Measurements from ENCODE around the gene PKHD1.

The PKHD1 gene

DNA sequence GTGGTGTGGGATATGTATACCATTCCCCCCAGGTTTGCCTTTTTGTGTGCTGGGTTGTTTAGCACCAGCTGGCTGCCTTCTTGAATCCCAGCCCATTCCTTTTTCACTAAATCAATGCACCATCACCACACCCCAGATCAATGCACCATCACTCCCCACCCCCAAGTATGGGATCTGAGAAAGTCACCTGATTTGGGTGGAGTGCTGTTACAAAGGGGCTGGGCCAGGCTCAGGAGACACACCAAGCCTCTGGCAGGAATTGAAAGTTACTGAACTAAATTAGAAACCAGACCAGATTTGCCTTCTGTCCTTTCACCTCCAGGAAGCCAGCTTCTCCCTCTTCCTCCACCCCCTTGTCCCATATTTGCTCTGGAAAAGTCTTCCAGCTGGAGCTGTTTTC, 19.6 kb upstream of the PKHD1 start:
- Histone ChIP-seq H3K27ac (ENCODE audit: low read depth, low read length, severe bottlenecking) (no peak overlapping the region), H3K4me3 (ENCODE audit: extremely low read depth, insufficient read depth, low read length, poor library complexity, severe bottlenecking) (no peak overlapping the region), H3K36me3 (ENCODE audit: control insufficient read depth, insufficient read depth, low read length) (no peaks in the 10 kb centered on the region), H3K9me3 (ENCODE audit: control insufficient read depth, low read length) (no peaks in the 10 kb centered on the region), H3K4me1 (ENCODE audit: control insufficient read depth, insufficient read depth, low read length, poor library complexity, severe bottlenecking) (peaks cover 3% of the 10 kb centered on the region)

DNA sequence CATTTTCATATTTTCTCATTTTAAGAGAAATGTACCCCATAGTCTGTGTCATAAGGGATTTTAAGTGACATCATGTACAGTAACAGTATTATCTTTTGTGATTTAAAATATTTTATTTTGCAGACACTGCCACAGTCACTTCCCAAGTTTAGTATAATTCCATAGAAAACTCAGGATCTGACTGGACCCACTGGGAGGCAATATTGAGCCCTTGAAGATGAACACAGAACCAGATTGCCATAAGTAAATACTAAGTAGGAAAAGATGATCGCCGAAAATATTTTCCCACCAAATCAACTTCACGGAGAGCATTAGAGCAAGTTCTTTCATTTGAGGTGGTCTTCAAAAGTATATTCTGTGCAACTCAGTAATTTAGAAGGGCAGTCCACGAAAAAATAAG, 17.6 kb upstream of the PKHD1 start:
- WGBS, 2 experiments (ENCODE audit: insufficient coverage in 2 of 2), result no CpG with 5 or more reads among the region's 4 CpGs
- Histone ChIP-seq H3K9me3 (ENCODE audit: control insufficient read depth, low read length) (no peaks in the 10 kb centered on the region), H3K4me3 (ENCODE audit: extremely low read depth, insufficient read depth, low read length, poor library complexity, severe bottlenecking) (no peak overlapping the region), H3K4me1 (ENCODE audit: control insufficient read depth, insufficient read depth, low read length, poor library complexity, severe bottlenecking) (peaks cover 3% of the 10 kb centered on the region), H3K27ac (ENCODE audit: low read depth, low read length, severe bottlenecking) (no peak overlapping the region), H3K36me3 (ENCODE audit: control insufficient read depth, insufficient read depth, low read length) (no peaks in the 10 kb centered on the region)

DNA sequence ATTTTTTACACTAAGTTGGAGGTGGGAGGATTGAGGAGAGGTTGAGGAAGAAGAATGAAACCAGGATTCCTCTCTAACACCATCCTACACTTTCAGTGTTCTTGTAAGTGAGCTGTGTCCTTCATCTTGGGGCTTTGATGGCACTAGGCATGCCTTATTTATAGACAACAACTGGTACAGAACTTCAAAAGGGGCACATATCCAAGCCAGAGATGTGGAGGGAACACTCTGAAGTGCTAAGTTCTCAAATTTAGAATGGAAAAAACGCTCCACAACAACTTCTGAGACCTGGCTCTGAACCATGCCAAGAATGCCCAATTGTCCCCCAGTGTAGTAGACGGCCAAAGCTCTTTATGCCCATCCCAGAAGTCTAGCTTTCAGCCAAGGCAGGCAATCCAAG, 16.2 kb upstream of the PKHD1 start:
- Histone ChIP-seq H3K4me3 (ENCODE audit: extremely low read depth, insufficient read depth, low read length, poor library complexity, severe bottlenecking) (no peak overlapping the region), H3K4me1 (ENCODE audit: control insufficient read depth, insufficient read depth, low read length, poor library complexity, severe bottlenecking) (peaks cover 3% of the 10 kb centered on the region), H3K9me3 (ENCODE audit: control insufficient read depth, low read length) (no peaks in the 10 kb centered on the region), H3K36me3 (ENCODE audit: control insufficient read depth, insufficient read depth, low read length) (no peaks in the 10 kb centered on the region), H3K27ac (ENCODE audit: low read depth, low read length, severe bottlenecking) (no peak overlapping the region)
- WGBS, 2 experiments (ENCODE audit: insufficient coverage in 2 of 2), result 72 to 92% methylated on average over 2 of the region's 2 CpGs

DNA sequence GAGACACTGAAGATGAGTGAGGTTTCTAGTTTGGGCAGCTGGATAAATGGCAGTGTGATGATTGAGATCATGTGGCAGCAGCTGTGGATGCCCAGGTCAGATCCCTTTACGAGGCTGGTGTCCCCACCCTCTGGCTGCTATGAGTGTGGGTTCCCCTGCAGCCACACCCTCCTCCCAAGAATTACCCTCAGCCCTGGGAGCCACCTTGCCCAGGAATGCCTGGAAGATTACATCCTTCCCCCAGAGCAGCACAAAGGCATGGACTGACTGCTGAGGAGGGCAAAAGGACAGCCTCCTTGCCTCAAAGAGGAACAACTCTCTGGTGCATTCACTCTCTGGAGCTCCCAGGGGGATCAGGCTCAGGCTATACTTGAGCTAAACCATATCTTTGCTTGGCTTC, 15.0 kb upstream of the PKHD1 start:
- Histone ChIP-seq H3K4me3 (ENCODE audit: extremely low read depth, insufficient read depth, low read length, poor library complexity, severe bottlenecking) (no peak overlapping the region), H3K27ac (ENCODE audit: low read depth, low read length, severe bottlenecking) (no peak overlapping the region), H3K4me1 (ENCODE audit: control insufficient read depth, insufficient read depth, low read length, poor library complexity, severe bottlenecking) (no peaks in the 10 kb centered on the region), H3K9me3 (ENCODE audit: control insufficient read depth, low read length) (no peaks in the 10 kb centered on the region), H3K36me3 (ENCODE audit: control insufficient read depth, insufficient read depth, low read length) (no peaks in the 10 kb centered on the region)
- 44% methylated on average over 1 of the region's 1 CpG; no CpG with 5 or more reads in 1 of the 2 experiments for WGBS, 2 experiments (ENCODE audit: insufficient coverage in 2 of 2)

DNA sequence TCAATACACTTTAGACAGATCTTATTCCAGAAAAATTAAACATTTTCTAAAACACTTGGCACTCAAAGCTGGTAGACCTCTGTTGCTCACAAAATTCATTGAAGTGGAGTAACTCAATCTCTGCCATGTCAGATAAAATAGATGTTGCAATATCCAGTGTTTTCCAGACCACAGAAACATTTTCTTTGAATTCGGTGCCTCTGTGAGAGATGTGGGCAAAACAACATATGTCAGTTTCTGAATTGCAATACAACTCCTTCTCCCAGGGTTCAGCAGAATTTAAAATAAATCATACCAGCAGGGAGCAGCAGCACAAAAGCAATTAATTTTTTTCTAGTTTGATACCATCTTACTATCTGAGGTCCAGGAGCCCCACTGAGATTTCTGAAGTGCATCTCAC, 11.3 kb upstream of the PKHD1 start:
- no CpG with 5 or more reads among the region's 1 CpG for WGBS, 2 experiments (ENCODE audit: insufficient coverage in 2 of 2)
- Histone ChIP-seq H3K9me3 (ENCODE audit: control insufficient read depth, low read length) (no peaks in the 10 kb centered on the region), H3K4me1 (ENCODE audit: control insufficient read depth, insufficient read depth, low read length, poor library complexity, severe bottlenecking) (no peaks in the 10 kb centered on the region), H3K36me3 (ENCODE audit: control insufficient read depth, insufficient read depth, low read length) (no peaks in the 10 kb centered on the region), H3K27ac (ENCODE audit: low read depth, low read length, severe bottlenecking) (no peak overlapping the region), H3K4me3 (ENCODE audit: extremely low read depth, insufficient read depth, low read length, poor library complexity, severe bottlenecking) (no peak overlapping the region)

DNA sequence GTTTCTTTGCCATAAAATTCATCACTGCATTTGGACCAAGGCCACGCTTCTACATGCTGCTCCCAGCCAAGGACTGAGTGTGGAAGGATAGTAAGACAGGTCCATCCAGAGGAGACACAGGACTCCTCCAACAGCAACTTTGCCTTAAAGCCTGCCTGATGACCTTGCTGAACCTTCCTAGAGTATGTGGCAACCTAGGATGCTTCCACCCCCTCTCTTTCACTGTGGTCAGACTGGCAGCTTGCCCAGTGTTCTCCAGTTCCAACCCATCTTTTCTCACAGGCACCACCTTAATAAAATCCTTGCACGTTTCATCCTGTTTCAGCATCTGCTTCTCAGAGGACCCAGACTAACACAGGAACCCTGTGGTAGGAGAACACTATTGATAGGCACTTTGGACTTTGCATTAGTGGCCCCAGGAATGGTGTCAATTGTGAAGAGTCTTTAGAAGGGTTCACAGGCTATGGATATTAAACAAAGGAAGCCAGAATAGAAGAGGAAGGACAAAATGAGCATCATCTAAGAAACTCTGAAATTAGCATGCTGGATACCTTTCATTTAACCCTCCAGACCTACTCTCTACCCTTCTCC, 2.4 kb upstream of the PKHD1 start:
- Histone ChIP-seq H3K4me1 (ENCODE audit: control insufficient read depth, insufficient read depth, low read length, poor library complexity, severe bottlenecking) (no peaks in the 10 kb centered on the region), H3K36me3 (ENCODE audit: control insufficient read depth, insufficient read depth, low read length) (no peaks in the 10 kb centered on the region), H3K9me3 (ENCODE audit: control insufficient read depth, low read length) (no peaks in the 10 kb centered on the region), H3K4me3 (ENCODE audit: extremely low read depth, insufficient read depth, low read length, poor library complexity, severe bottlenecking) (no peak overlapping the region), H3K27ac (ENCODE audit: low read depth, low read length, severe bottlenecking) (no peak overlapping the region)
- WGBS, 2 experiments (ENCODE audit: insufficient coverage in 2 of 2), result 86% methylated on average over 1 of the region's 2 CpGs; no CpG with 5 or more reads in 1 of the 2 experiments

DNA sequence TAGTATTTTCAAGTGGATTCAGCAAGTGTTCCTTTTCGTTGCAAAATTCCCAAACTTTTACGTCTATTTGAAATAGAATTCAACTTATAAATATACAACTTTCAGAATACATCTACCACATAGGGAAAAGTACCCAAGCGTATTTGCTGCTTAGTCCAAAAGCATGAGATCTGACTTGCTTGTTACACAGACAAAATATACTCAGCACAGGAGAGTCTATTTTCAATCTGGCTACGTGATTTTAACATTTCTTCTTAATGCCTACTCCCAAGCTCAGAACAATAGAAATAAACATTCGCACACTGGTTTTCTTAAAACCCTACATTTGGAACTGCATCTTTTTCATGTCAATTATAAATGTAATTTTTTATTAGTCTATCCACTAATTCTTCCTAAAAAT, 672 bp downstream of the PKHD1 start:
- Histone ChIP-seq H3K4me1 (ENCODE audit: control insufficient read depth, insufficient read depth, low read length, poor library complexity, severe bottlenecking) (no peaks in the 10 kb centered on the region), H3K27ac (ENCODE audit: low read depth, low read length, severe bottlenecking) (no peak overlapping the region), H3K36me3 (ENCODE audit: control insufficient read depth, insufficient read depth, low read length) (no peaks in the 10 kb centered on the region), H3K4me3 (ENCODE audit: extremely low read depth, insufficient read depth, low read length, poor library complexity, severe bottlenecking) (no peak overlapping the region), H3K9me3 (ENCODE audit: control insufficient read depth, low read length) (no peaks in the 10 kb centered on the region)
- 90 to 95% methylated on average over 3 of the region's 5 CpGs for WGBS, 2 experiments (ENCODE audit: insufficient coverage in 2 of 2)

DNA sequence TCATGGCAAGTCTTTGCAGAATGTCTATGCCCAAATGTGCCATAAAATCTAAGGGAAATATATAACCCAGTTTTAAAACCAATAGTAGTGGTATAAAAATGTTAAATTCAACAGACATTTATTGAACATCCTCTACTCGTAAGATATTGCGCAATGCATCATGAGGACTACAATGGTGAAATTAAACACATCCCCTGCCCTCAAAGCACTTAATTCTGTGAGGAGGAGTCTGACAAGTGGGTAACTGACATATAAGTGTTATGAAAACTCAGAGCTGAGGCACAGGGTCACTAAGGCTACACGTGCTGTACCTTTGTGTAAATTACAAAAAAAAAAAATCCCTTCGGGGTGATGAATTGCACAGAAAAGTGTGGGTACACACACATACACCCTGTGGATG, 6.2 kb downstream of the PKHD1 start:
- H3K4me3 ChIP-seq (ENCODE audit: extremely low read depth, insufficient read depth, low read length, poor library complexity, severe bottlenecking), result no peak overlapping the region
- no peaks in the 10 kb centered on the region for H3K9me3 ChIP-seq (ENCODE audit: control insufficient read depth, low read length)
- WGBS, 2 experiments (ENCODE audit: insufficient coverage in 2 of 2), result no CpG with 5 or more reads among the region's 4 CpGs
- H3K4me1 ChIP-seq (ENCODE audit: control insufficient read depth, insufficient read depth, low read length, poor library complexity, severe bottlenecking), result no peaks in the 10 kb centered on the region
- H3K27ac ChIP-seq (ENCODE audit: low read depth, low read length, severe bottlenecking), result no peak overlapping the region
- H3K36me3 ChIP-seq (ENCODE audit: control insufficient read depth, insufficient read depth, low read length), result no peaks in the 10 kb centered on the region

DNA sequence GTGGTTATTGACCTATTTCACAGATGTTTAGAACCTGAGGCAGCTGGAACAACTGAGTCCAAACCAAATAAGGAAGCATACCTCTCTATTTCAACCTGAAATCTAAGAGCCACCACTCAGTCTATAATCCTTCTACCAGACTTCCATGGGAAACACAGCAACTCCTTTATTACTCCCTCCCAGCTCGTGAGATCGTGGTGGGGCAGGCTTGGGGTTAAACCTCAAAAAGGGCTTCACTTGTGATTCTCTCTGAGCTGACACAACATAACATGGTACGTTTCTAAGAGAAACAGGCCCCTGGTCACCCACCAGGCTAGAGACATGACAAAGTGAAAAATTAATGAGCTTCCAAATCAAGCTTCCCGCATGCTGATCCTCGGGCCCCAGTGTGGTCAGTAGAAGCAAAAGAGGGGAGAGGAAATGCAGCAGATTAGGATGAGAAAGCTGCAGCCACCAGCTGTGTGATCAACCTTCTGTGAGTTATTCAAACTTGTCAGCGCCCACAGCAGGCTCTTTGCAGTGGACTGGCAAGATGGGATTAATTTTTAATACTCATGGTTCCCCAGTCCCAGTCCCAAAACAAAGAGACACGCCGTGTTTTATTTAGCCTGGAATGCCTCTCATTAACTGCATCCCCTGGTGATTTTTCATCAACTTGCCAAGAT, 9.3 kb downstream of the PKHD1 start:
- WGBS, 2 experiments (ENCODE audit: insufficient coverage in 2 of 2), result 57 to 75% methylated on average over 6 to 8 of the region's 8 CpGs
- no peak overlapping the region for H3K4me3 ChIP-seq (ENCODE audit: extremely low read depth, insufficient read depth, low read length, poor library complexity, severe bottlenecking)
- no peaks in the 10 kb centered on the region for H3K4me1 ChIP-seq (ENCODE audit: control insufficient read depth, insufficient read depth, low read length, poor library complexity, severe bottlenecking)
- H3K36me3 ChIP-seq (ENCODE audit: control insufficient read depth, insufficient read depth, low read length), result no peaks in the 10 kb centered on the region
- H3K27ac ChIP-seq (ENCODE audit: low read depth, low read length, severe bottlenecking), result peak overlapping the region; percentile 10
- no peaks in the 10 kb centered on the region for H3K9me3 ChIP-seq (ENCODE audit: control insufficient read depth, low read length)

DNA sequence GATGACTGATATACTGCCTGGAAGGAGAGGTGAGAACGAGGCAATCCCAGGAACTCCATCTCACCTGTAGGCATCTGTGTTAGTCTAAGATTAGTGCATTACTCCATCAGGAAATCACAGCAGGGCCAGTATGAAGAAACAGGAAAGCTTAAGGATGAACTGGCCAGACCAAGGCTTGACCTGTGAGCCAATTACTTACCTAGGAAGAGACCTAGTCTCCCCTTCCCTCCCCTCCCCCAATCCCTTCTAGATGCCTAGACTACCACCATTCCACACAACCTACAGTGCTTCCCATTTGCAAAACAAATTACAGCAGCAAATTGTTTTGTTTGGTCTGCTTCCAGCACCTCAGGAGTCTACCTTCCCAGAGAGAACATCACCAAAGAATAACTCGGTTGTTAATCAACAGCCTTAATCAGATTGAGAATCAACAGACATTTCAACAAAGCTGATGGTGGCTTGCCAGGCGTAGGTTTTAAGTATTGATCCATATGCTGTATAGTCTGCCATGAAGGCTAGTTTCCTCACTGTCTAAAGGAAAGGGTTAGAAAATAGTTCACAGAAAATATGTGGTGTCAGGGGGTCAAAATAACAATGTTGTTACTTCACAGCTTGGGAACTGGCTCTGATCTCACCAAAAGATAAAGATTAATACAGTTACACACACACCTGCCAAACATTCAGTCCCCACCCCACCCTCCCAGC, 10.1 kb downstream of the PKHD1 start:
- Histone ChIP-seq H3K27ac (ENCODE audit: low read depth, low read length, severe bottlenecking) (no peak overlapping the region), H3K9me3 (ENCODE audit: control insufficient read depth, low read length) (no peaks in the 10 kb centered on the region), H3K4me3 (ENCODE audit: extremely low read depth, insufficient read depth, low read length, poor library complexity, severe bottlenecking) (no peak overlapping the region), H3K4me1 (ENCODE audit: control insufficient read depth, insufficient read depth, low read length, poor library complexity, severe bottlenecking) (no peaks in the 10 kb centered on the region), H3K36me3 (ENCODE audit: control insufficient read depth, insufficient read depth, low read length) (no peaks in the 10 kb centered on the region)
- WGBS, 2 experiments (ENCODE audit: insufficient coverage in 2 of 2), result 56 to 65% methylated on average over 2 of the region's 3 CpGs

DNA sequence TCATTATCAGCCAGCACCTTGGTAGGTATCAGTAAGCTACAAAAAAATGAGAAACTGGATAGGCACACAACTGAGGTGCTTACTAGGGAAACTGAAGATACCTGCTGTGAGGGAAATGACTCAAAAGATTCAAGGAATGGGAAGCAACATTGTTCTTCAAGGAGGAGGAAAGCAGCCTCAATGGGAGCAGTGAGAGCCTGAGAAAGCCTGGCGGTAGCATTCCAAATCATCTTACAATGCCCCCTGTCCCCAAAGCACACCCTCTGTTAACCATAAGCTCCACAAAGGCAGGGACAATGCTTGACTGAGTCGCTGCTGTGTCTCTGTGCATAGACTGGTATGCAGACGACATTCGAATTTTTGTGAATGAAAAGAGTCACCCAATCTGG, 10.6 kb downstream of the PKHD1 start:
- 0 to 12% methylated on average over 3 to 4 of the region's 4 CpGs for WGBS, 2 experiments (ENCODE audit: insufficient coverage in 2 of 2)
- no peaks in the 10 kb centered on the region for H3K4me1 ChIP-seq (ENCODE audit: control insufficient read depth, insufficient read depth, low read length, poor library complexity, severe bottlenecking)
- H3K36me3 ChIP-seq (ENCODE audit: control insufficient read depth, insufficient read depth, low read length), result no peaks in the 10 kb centered on the region
- no peak overlapping the region for H3K27ac ChIP-seq (ENCODE audit: low read depth, low read length, severe bottlenecking)
- no peaks in the 10 kb centered on the region for H3K9me3 ChIP-seq (ENCODE audit: control insufficient read depth, low read length)
- H3K4me3 ChIP-seq (ENCODE audit: extremely low read depth, insufficient read depth, low read length, poor library complexity, severe bottlenecking), result no peak overlapping the region
